Sciatic nerve (tissue), 2 donors: ENCODE data around the gene FAS. TPM values are rescaled to one million over a fixed set of nuclear protein-coding genes. Genes with fewer than 3 reads are reported as not detected.

Experiments
- ATAC-seq: fragments of 200-7000 bp; cut with Tn5 transposase; one replicate; pipeline ENCODE4 v1.9.1; 2020; ENCODE audit warnings: mild to moderate bottlenecking, moderate library complexity
- DNase-seq: peaks from one replicate; pipeline ENCODE4 v3.0.0-alpha.2; 2020; ENCODE audit warnings: low spot score
- intact Hi-C: fragments of 100-400 bp; cut with DNase I; formaldehyde crosslinking; loops from one replicate; pipeline ENCODE4 v1.14.2; 2022
- total RNA-seq: library from RNA; stranded (reverse); fragmentation: NEBNext Ultra II Directional; extraction: Animal tissue kit (Norgen Biotek cat#: 25700); gene quantifications from one replicate; pipeline ENCODE4 v1.2.1, GENCODE V29; 2021
- donor health status: DM: no; HTN: no; CAD: no.
- donor health status: DM: no; HTN: no; CAD: no.

FAS gene
- total RNA-seq, 1 donor from 2014 or later: 27.5 TPM

GRCh38 chr10:88966797-88967196, 23.8 kb upstream of the FAS start:
- DNase-seq (no peak), ATAC-seq (no peak)
- intact Hi-C loops: no loop called here

DNA sequence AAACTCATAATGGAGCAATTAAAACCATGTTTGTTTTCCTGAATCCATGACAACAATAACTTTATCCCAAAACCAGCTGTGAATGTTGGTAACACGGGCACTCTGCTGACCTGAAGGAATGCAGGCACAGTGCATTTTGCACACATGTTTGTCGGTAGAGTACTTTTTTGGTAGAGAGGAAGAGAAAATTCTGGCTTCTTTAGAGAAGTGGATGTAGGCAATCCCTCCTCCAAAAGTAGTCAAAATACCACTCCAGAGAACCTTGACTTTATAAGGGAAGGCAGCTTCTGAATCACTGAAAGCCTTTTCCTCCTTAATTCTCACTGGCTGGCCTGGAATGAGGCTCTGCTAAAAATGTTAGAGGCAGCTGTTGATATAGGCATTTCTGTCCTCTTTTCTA, 22.2 kb upstream of the FAS start:
- ATAC-seq (no peak), DNase-seq (no peak)
- intact Hi-C loops: no loop called here

DNA sequence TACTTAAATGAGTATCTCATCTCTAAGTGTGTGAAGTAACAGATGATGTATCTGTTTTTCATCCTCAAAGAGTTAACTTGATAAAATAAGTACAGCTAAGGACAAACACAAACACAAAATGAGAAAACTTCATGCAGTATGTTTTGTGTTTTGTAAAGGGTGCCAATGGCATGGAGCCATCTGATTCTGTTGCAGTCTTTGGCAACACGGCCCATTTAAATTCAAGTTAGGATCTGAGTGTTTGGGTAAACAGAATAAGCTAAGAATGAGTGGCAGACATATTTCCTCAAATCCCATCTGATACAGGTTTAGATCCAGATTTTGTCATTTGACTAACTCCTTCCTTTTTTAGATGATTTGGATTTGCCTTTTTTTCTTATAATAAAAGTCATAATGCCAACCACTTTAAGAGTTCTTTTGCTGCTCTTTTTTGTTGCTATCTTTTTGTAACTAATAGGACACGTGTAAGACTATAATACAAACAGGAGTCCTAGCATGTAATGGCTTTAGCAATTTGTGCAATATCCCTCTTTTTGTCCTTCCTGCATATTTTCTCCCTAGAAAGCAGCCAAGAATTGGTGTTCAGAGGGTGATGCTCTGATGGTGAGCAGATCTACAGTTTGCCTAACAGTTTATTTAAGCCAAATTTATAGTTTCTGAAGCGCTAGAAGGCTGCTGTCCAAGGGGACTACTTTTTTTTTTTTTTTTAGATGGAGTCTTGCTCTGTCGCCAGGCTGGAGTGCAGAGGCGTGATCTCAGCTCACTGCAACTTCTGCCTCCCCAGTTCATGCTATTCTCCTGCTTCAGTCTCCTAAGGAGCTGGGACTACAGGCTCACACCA, 19.2 kb upstream of the FAS start:
- DNase-seq: no peak
- intact Hi-C loops: no loop called here
- ATAC-seq: peak; percentile 35

GRCh38 chr10:88974012-88974411, 16.6 kb upstream of the FAS start:
- no peak for DNase-seq
- ATAC-seq: no peak
- intact Hi-C loops: no loop called here

DNA sequence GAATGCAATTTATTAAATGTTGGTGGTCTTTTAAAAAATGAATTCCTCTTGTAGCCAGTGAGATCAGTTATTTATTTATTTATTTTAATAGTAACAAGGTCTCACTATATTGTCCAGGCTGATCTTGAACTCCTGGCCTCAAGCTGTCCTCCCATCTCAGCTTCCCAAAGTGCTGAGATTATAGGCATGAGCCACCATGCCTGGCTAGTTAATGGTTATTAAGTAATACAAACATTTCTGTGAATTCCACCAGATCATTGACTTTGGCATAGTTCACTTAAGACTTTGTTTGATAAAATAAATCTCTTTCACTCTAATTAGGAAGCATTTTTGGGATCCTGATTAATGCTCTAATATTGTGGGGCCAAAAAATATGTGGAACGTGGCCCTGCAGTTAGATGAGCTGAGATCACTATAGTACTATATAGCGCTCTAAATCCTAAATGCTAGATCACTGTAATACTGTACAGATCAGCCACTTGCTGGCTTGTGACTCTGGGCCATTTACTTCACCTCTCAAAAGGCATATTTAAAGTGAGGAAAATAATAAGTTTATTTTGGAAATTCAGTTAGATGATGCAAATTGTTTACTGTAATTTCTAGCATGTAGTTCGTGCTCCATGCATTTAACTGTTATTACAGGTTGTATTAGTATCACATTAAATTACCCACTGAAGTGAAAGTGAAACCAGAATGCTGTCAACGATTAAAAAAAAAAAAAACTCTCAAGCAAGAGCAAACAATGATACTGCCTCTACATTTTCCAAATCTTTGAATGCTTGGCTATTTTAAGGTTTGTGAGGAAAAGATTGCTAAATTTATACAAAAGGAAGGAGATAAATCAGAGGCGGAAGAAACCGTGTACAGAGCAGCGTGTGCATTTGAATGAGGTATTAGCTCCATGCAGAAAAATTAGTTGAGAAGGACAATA, 15.9 kb upstream of the FAS start:
- ATAC-seq: peak; percentile 54
- intact Hi-C loops: no loop called here
- no peak for DNase-seq

DNA sequence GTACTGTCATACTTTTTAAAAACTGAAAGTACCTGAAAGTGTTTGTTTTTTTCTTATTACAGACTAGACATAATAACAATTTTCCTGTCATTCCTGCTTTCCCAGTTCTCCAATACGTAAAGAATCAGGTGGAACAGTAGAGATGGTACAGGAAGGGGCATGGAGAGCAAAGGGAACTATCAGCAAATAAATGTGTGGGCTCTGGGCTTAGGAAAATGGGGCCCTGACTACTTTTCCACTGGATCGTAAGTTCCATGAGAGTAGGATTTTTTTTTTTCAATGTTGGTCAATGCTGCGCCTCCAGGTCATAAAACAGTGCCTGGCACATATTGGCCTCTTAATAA, 15.2 kb upstream of the FAS start:
- intact Hi-C loops: no loop called here
- DNase-seq: no peak
- ATAC-seq: peak; percentile 16

- intact Hi-C loops: no loop called here
- DNase-seq: no peak
- no peak for ATAC-seq
These were observed 12.1 kb upstream of the FAS start for GRCh38 chr10:88978463-88978862.

DNA sequence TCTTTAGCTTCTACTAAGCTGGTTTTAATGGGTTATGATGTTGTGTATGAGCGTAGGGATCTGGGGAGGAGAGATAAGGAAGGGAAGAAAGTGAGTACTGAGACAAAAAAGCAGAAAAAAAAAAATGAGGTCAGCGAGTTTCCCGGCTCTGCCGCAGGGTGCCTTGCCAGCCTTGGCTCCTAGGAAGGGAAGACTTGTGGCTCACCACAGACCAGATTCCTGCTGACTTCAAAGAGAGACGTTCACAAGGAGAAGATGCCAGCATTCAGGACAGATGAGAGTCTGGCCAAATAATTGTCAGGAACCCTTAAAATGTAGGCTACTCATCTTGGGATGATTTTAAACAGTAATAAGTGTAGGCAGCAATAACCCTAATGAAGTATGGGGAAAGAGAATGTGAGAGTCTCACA, 11.4 kb upstream of the FAS start:
- peak; percentile 80 for ATAC-seq
- intact Hi-C loops: no loop called here
- DNase-seq: peak; percentile 68

DNA sequence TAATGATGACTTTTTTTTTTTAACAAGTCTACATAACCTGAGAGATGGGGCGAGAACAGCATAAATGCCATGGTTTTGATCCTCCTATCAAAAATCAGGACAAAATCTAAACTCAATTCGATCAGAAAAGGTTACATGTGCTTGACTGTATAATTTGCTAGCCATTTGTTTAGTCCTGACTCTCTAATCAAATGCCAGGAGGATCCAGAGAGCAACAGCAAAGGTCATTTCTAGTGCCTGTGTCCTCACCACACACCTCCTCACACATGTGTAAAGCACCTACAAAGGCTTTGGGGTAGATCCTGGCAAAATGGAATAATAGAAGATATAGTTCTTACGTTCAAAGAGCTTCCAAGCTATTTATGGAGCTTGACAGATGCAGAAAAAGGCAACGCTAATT, 11.0 kb upstream of the FAS start:
- ATAC-seq (no peak), DNase-seq (no peak)
- intact Hi-C loops: loop anchor here (10.0 kb wide), 1 partner anchor 45 kb away; no protein-coding TSS in a partner anchor

DNA sequence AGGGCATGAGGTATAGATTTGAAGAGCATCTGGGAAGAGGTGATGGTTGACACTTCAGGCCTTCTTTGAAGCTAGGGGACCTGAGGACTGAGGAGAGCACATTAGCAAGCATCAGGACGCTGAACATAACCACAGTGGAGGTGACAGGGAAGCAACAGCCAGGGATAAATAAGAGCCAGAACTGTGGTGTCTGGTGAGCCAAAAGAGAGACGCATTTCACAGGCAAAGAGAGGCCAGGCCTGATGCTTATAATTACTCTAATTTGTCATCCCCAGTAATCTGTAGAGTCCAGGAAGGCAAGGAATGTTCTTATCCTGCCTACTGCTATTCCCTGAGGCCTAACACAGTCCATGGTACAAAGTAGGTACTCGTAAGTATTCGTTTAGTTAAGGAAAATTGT, 10.4 kb upstream of the FAS start:
- peak; percentile 8 for ATAC-seq
- no peak for DNase-seq
- intact Hi-C loops: loop anchor here (10.0 kb wide), 1 partner anchor 45 kb away; no protein-coding TSS in a partner anchor

- DNase-seq: no peak
These were observed 9.8 kb upstream of the FAS start for GRCh38 chr10:88980800-88981199.

DNA sequence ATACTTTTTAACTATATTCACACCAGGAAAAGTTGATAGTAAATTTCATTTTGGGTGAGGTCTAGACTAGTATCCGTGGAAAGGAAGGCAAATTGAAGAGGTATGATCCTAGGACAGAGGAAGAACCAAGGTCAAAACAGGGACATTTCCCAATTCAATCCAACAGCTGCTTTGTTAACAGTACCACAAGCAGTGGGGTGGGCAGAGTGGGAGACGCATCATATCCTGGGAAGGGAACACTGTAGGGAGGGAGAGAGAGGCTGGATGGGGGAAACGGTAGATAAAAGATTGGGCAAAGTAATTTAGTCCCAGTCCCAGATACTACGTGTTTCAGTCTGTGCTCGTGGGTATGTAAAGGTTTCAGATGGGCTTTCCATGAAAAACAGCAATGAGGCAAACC, 9.2 kb upstream of the FAS start:
- DNase-seq (no peak), ATAC-seq (no peak)
- intact Hi-C loops: loop anchor here (10.0 kb wide), 1 partner anchor 47 kb away; no protein-coding TSS in a partner anchor

More at GRCh38 chr10:88980800-88981199, 9.8 kb upstream of the FAS start:
- intact Hi-C loops: loop anchor here (10.0 kb wide), 1 partner anchor 46 kb away; no protein-coding TSS in a partner anchor
- peak; percentile 31 for ATAC-seq

DNA sequence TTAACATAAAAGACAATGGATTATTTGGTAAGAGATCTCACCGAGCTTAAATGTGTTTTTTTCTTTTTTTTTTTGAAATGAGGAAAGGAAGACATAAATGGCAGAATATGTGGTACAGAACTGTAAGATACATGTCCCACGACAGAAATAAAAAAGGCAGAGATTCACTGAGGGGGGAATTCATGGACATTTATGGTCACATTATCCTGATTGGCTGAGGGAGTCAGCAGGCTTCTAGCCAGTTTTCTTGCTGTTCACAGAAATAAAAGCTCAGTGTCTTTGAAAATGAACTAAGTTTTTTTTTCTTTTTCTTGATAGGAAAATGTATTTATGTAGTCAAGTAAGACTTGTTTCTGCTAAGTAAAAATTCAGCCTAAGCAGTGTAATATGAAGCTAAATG, 8.2 kb upstream of the FAS start:
- ATAC-seq (no peak), DNase-seq (no peak)
- intact Hi-C loops: loop anchor here (10.0 kb wide), 1 partner anchor 48 kb away; no protein-coding TSS in a partner anchor

- no peak for DNase-seq
- ATAC-seq: no peak
- intact Hi-C loops: loop anchor here (10.0 kb wide), 1 partner anchor 48 kb away; no protein-coding TSS in a partner anchor
These were observed 7.4 kb upstream of the FAS start for GRCh38 chr10:88983206-88983605.

- intact Hi-C loops: loop anchor here (10.0 kb wide), 1 partner anchor 49 kb away; no protein-coding TSS in a partner anchor
- no peak for DNase-seq
- ATAC-seq: no peak
These were observed 6.7 kb upstream of the FAS start for GRCh38 chr10:88983939-88984338.

DNA sequence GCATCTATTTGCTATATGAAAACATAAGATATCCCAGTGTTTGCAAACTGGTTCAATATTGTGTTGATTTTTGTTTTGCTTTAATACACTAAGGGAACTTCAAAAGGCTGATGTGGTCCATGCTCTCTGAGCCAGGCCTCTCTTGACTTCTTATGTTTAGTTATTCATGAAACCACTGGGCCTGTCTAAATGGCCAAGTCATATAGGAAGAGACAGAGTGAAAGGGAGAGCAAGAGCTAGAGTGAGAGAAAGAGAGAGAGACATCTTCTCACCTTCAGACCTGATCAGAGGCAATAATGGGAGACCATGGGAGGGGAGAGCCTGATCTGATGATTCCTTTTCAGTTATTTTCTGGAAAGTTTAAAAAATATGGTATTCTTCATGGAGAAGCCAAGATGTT, 6.1 kb upstream of the FAS start:
- DNase-seq (no peak), ATAC-seq (no peak)
- intact Hi-C loops: loop anchor here (10.0 kb wide), 1 partner anchor 50 kb away; no protein-coding TSS in a partner anchor

DNA sequence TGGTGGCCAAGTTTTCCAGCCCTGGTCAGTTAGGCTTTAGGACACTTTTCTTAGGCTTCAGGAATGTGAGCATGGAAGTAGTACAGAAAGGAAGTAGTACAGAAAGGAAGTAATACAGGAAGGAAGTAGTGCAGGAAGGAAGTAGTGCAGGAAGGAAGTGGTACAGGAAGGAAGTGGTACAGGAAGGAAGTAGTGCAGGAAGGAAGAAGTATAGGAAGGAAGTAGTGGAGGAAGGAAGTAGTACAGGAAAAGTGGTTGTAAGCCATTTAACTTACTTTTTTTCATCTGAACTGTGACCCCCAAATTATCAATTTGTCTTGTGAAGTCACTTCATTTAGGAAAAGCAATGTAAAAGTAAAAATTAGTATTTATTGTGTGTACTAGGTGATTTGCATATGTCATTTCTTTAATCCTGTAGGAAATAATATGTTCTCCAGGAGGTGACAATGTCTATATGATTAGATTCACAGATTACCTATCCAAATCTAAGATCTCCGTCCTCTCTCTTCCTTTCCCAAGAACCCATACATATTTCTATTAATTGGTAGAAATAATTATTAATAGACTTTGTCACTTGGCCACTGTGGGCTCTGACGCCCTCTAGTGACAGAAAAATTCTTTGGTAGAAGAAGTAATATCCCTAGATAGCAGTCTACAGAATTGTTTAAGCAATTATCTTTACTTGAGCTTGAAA, 3.9 kb upstream of the FAS start:
- DNase-seq: no peak
- intact Hi-C loops: loop anchor here (10.0 kb wide), 1 partner anchor 52 kb away; no protein-coding TSS in a partner anchor
- no peak for ATAC-seq

DNA sequence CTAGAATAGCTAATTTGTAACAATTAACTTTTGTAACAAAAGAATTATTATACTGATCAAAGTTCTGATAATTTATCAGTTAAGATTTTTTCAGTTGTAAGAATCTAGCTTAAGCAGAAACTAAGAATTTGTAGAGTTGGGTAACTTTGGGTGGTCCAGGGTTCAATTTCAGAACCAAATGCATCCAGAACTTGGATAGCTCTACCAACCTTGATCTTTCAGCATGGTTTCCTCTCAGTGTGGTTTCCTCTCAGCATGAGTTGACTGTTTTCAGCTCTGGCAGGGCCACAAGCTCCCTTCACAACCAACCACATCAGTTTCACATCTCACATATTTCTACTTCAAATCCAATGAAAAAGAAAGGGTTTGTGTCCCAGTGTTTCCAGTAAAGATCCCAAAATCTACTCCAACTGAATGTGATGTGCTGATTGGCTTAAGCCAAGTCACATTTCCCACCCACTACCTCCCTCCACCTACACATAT, 3.3 kb upstream of the FAS start:
- intact Hi-C loops: loop anchor here (10.0 kb wide), 1 partner anchor 52 kb away; no protein-coding TSS in a partner anchor
- no peak for ATAC-seq
- no peak for DNase-seq

DNA sequence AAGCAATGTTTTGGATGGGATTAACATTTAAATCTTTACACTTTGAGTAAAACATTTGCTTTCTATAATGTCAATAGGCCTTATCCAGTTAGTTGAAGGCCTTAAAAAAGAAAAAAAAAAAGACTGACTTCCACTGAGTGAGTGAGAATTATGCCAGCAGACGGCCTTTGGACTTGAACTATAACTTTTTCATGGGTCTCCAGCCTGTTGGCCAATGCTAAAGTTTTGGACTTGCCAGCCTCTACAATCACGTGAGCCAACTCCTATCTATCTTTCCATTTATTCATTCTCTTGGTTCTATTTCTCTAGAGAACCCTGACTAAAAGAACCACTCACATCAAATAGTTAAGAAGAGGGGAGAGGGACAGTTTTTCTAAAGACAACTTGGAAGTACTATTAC, 2.8 kb upstream of the FAS start:
- intact Hi-C loops: loop anchor here (10.0 kb wide), 1 partner anchor 53 kb away; no protein-coding TSS in a partner anchor

More for the DNA sequence above, 2.8 kb upstream of the FAS start:
- ATAC-seq (no peak), DNase-seq (no peak)
